K562 (cell line): ENCODE data around the gene LMAN2L. TPM values are rescaled to one million over a fixed set of nuclear protein-coding genes. Genes with fewer than 3 reads are reported as not detected.
A peak's percentile ranks its signal among the peaks of the same experiment; 100 is the strongest.

Experiments used
- ATAC-seq: fragments of 200-7000 bp; cut with Tn5 transposase; 3 replicates; pipeline ENCODE4 v1.9.1; 2020; ENCODE audit warnings: moderate library complexity
- BruUV-seq: library from RNA; stranded (reverse); fragments of 400-500 nt; replicated peaks from 2 replicates; lab custom pipeline; 2021; lab: Mats Ljungman, UMichigan
- CTCF ChIA-PET: fragments of 300-600 bp; formaldehyde crosslinking; extraction: SDS; loops from one replicate; lab custom pipeline; 2021; ENCODE audit warnings: low intra/inter-chr PET ratio; lab: Yijun Ruan, JAX
- POLR2A ChIA-PET: fragments of 300-600, 350-650 bp; sonication (Branson Sonifier 250); formaldehyde crosslinking; extraction: SDS; loops from one replicate; lab custom pipeline; 2021; ENCODE audit warnings: antibody characterized with exemption, inconsistent platforms; lab: Yijun Ruan, JAX
- DNase-seq, 4 experiments: peaks; one replicate each; pipeline versions ENCODE4 v3.0.0 to v3.0.0-alpha.2; 2011 to 2018; ENCODE audit warnings: low spot score in 3 of 4, mixed read lengths in 3 of 4; ENCODE audit errors: extremely low read depth in 1 of 4
- FAIRE-seq: peaks from 2 replicates; lab custom pipeline; 2011; peaks lifted over from hg19 to GRCh38; lab: Jason Lieb, UNC
- H2AFZ ChIP-seq: 2 replicates; pipeline ENCODE4 v1.6.0; 2011; ENCODE audit warnings: low read depth, low read length, control low read depth, inconsistent platforms
- H3K27ac ChIP-seq: fragments of 200-600 bp; 3 replicates; pipeline ENCODE4 v1.8.0; 2011; ENCODE audit warnings: low read depth, mild to moderate bottlenecking, control low read depth, inconsistent platforms, low read length, moderate library complexity, mixed read lengths; ENCODE audit errors: extremely low read depth
- H3K27me3 ChIP-seq, 2 experiments: fragments of 300-600 bp in 1 of 2; 2 replicates in 1 of 2; 3 replicates in 1 of 2; pipeline versions ENCODE4 v1.6.0 to v1.8.0; 2011; ENCODE audit warnings: inconsistent platforms in 2 of 2, low read length in 2 of 2, mild to moderate bottlenecking in 1 of 2, mixed read lengths in 1 of 2, moderate library complexity in 1 of 2; ENCODE audit not compliant: control insufficient read depth in 2 of 2, insufficient read depth in 2 of 2
- H3K36me3 ChIP-seq: fragments of 300-600 bp; 3 replicates; pipeline ENCODE4 v1.8.0; 2011; ENCODE audit warnings: mild to moderate bottlenecking, low read length, inconsistent platforms; ENCODE audit not compliant: control insufficient read depth, insufficient read depth
- H3K4me1 ChIP-seq, 2 experiments: fragments of 200-600 bp in 1 of 2; replicated peaks in 1 of 2; 2 replicates in 1 of 2; 3 replicates in 1 of 2; pipeline versions ENCODE4 v1.5.1 to v1.8.0; 2011; ENCODE audit warnings: inconsistent platforms in 2 of 2, low read length in 2 of 2, mild to moderate bottlenecking in 1 of 2, mixed read lengths in 1 of 2, moderate library complexity in 1 of 2; ENCODE audit not compliant: control insufficient read depth in 2 of 2, insufficient read depth in 2 of 2
- H3K4me2 ChIP-seq: 2 replicates; pipeline ENCODE4 v1.6.1; 2011; ENCODE audit warnings: low read length, control low read depth, inconsistent platforms, mixed read lengths; ENCODE audit not compliant: insufficient read depth
- H3K4me3 ChIP-seq: fragments of 200-600 bp; sonication (generic), shearing (Covaris generic); 2 replicates; pipeline ENCODE4 v1.5.1; 2016; ENCODE audit warnings: control low read depth, inconsistent platforms
- H3K79me2 ChIP-seq: fragments of 200-600 bp; 3 replicates; pipeline ENCODE4 v1.8.0; 2011; ENCODE audit warnings: low read length, inconsistent platforms; ENCODE audit not compliant: control insufficient read depth, insufficient read depth
- H3K9ac ChIP-seq, 2 experiments: 2 replicates each; pipeline versions ENCODE4 v1.6.0 to v1.6.1; 2011; ENCODE audit warnings: low read depth in 2 of 2, low read length in 2 of 2, control low read depth in 1 of 2, inconsistent platforms in 1 of 2, mild to moderate bottlenecking in 1 of 2, mixed read lengths in 1 of 2; ENCODE audit not compliant: insufficient read depth in 1 of 2
- H3K9me1 ChIP-seq: one replicate; pipeline ENCODE4 v1.6.0; 2011; ENCODE audit warnings: inconsistent platforms, mild to moderate bottlenecking, low read length, moderate library complexity; ENCODE audit not compliant: control insufficient read depth, insufficient read depth
- H3K9me3 ChIP-seq: replicated peaks from 2 replicates; pipeline ENCODE4 v1.5.1; 2011; ENCODE audit warnings: low read depth, low read length, inconsistent platforms; ENCODE audit not compliant: control insufficient read depth, insufficient read depth
- H4K20me1 ChIP-seq: replicated peaks from 2 replicates; pipeline ENCODE4 v1.6.1; 2011; ENCODE audit warnings: low read length, inconsistent platforms, mixed read lengths; ENCODE audit not compliant: control insufficient read depth, insufficient read depth
- DACH1 ChIP-seq: fragments of 450-650 bp; IDR thresholded peaks from 2 replicates; pipeline ENCODE4 v1.6.1; 2018; ENCODE audit not compliant: partially characterized antibody
- E2F3 ChIP-seq: fragments of 250-450 bp; sonication (Bioruptor Pico); IDR thresholded peaks from 2 replicates; pipeline ENCODE4 v1.4.0; 2020; ENCODE audit warnings: mild to moderate bottlenecking
- HEY1 ChIP-seq: fragments of 250-450 bp; sonication (Bioruptor Pico); IDR thresholded peaks from 2 replicates; pipeline ENCODE4 v1.5.0; 2020; ENCODE audit warnings: mild to moderate bottlenecking, moderate library complexity, borderline replicate concordance
- POLR2AphosphoS2 ChIP-seq: IDR thresholded peaks from 2 replicates; pipeline ENCODE4 v1.6.1; 2012; ENCODE audit warnings: low read length, improper control_type of control experiment
- PPARD ChIP-seq: fragments of 250-450 bp; sonication (Bioruptor Pico); IDR thresholded peaks from 2 replicates; pipeline ENCODE4 v1.8.0; 2022; ENCODE audit warnings: inconsistent platforms, mild to moderate bottlenecking, moderate library complexity
- RB1 ChIP-seq: fragments of 450-650 bp; IDR thresholded peaks from 2 replicates; pipeline ENCODE4 v1.6.1; 2017; ENCODE audit warnings: low read depth, mild to moderate bottlenecking
- SETDB1 ChIP-seq: IDR thresholded peaks from one replicate; pipeline ENCODE4 v1.6.1; 2012; ENCODE audit warnings: low read length, control low read depth, inconsistent platforms
- SPI1 ChIP-seq: IDR thresholded peaks from 2 replicates; pipeline ENCODE4 v1.6.1; 2011; ENCODE audit warnings: low read depth, low read length, control low read depth, borderline replicate concordance
- WGBS: fragments of 100-300 bp; shearing (Covaris generic); methylation state at CpG from one replicate; pipeline ENCODE4 v1.1.6; 2016; ENCODE audit warnings: low coverage, mixed read lengths; ENCODE audit not compliant: insufficient coverage; ENCODE audit errors: missing lambda C conversion rate; 5-methylcytosine and 5-hydroxymethylcytosine counted together
- in situ Hi-C: fragments of 300-500 bp; cut with MboI; formaldehyde crosslinking; loops from 4 replicates; pipeline ENCODE4 v1.15.0; 2018; ENCODE audit warnings: inconsistent platforms, mixed read lengths
- intact Hi-C: fragments of 100-400 bp; cut with micrococcal nuclease; formaldehyde crosslinking; loops from 2 replicates; pipeline ENCODE4 v1.14.2; 2022
- polyA plus RNA-seq, 8 experiments: library from polyadenylated mRNA; depleted of rRNA in 4 of 8; stranded (reverse) in 5 of 8; unstranded in 3 of 8; fragments of >200 nt; fragmentation: Nextera tagmentation in 2 of 8; fragmentation: Illumina TruSeq in 1 of 8; extraction: Ambion mirVana in 2 of 8; extraction: Trizol in 1 of 8; gene quantifications; 2 replicates each; pipeline versions ENCODE4 v1.2.1 to v1.2.3, GENCODE V29; 2011 to 2014; ENCODE audit warnings: inconsistent platforms in 1 of 8, missing spikeins in 1 of 8
- total RNA-seq, 7 experiments: library from RNA; depleted of rRNA in 6 of 7; stranded (reverse); fragments of >200 nt in 6 of 7; fragmentation: Illumina TruSeq in 2 of 7; extraction: Trizol in 2 of 7; gene quantifications; 2 replicates each; pipeline versions ENCODE4 v1.2.1 to v1.2.3, GENCODE V29; 2011 to 2021; ENCODE audit warnings: low replicate concordance in 1 of 7

Gene LMAN2L
- total and polyA plus RNA-seq, 9 of the 15 experiments (the other 6 are each of a cell fraction or from before 2014, with no cell fraction given), result 7.2 to 37.7 (median 12.5) TPM

DNA sequence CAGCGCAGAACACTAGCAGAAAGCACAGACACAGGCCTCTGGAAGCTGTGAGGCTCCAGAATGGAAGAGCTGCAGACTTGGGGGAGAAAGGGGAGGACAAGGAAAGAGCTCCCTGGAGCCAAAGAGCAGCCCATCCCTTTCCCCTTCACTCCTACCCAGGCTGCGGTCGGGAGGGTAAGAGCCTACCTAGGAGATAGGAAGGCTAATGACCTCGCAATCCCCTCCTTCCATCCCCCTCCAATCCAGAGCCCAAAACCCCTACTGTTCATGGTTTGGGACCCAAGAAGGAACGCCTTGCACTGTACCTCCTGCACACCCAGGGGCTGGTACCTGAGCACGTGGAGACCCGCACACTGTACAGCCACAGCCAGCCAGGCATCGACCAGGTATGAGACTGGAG lies 39.8 kb downstream of the LMAN2L start:
- H3K9me1 ChIP-seq, result peaks cover 11% of the 10 kb centered on the region
- POLR2A ChIA-PET, result interaction anchor here (0.6 to 1.6 kb wide), 4 partner anchors 14 to 62 kb away, joined by 3 to 7 read pairs (median 5); partner anchors contain the start of gene KANSL3
- H3K4me2 ChIP-seq, result no peak overlapping the region
- CTCF ChIA-PET, result no interaction called here
- no peaks in the 10 kb centered on the region for H3K79me2 ChIP-seq
- no TSS peak for BruUV-seq
- ATAC-seq (no peak), DNase-seq (no peak), FAIRE-seq (no peak)
- WGBS, result 56% methylated on average over 4 of the region's 8 CpGs
- H3K9ac ChIP-seq, result peak overlapping the region in 1 of 2 experiments; percentile 38; a peak in 1 of 4 replicates
- peaks cover 5% of the 10 kb centered on the region; the same call in 1 of the 2 replicates for H4K20me1 ChIP-seq
- intact Hi-C loops (no loop called here), in situ Hi-C loops (no loop called here)
- peaks cover 0 to 8% of the 10 kb centered on the region in 2 experiments; a peak in 2 of 5 replicates for H3K4me1 ChIP-seq
- no peak overlapping the region for H3K27ac ChIP-seq
- H3K27me3 ChIP-seq, result 0 out of 5 replicates have a peak, but pooled peaks cover 0 to 13% of the 10 kb centered on the region in 2 experiments
- H3K36me3 ChIP-seq, result no peaks in the 10 kb centered on the region
- H3K4me3 ChIP-seq, result no peak overlapping the region
- no peaks in the 10 kb centered on the region for H3K9me3 ChIP-seq
- H2AFZ ChIP-seq, result no peak overlapping the region
- TF ChIP-seq SETDB1 (no peak), POLR2AphosphoS2 (no peak), RB1 (no peak), DACH1 (no peak), PPARD (no peak), HEY1 (CRISPR knock-in tag) (no peak), SPI1 (no peak), E2F3 (no peak)
- TF ChIP-seq, all 486 proteins: peak for 0
